Measurements from ENCODE around the gene PCDHGA10. TPM values are rescaled to one million over a fixed set of nuclear protein-coding genes. Genes with fewer than 3 reads are reported as not detected.

Gene PCDHGA10
- under 1 TPM; 0.25 to 0.35 TPM for total RNA-seq
- polyA plus RNA-seq: not detected

- peaks cover 8% of the 10 kb centered on the region for H3K4me1 ChIP-seq (ENCODE audit: insufficient read depth, low read length)
- H3K9me3 ChIP-seq (ENCODE audit: control insufficient read depth in 1 of 2, low read length in 2 of 2): no peaks in the 10 kb centered on the region
- intact Hi-C loops (cut with micrococcal nuclease): loop anchor here (1.0 to 10.0 kb wide), 4 partner anchors 88 to 151 kb away; partner anchors contain the start of gene TAF7
- ChIA-PET CTCF (ENCODE audit: partially characterized antibody) (interaction anchor here (0.7 to 4.6 kb wide), 21 partner anchors 8 to 179 kb away, joined by 3 to 37 read pairs (median 5); partner anchors contain the start of genes PCDHGA11, PCDHGA12, PCDHGA6 and PCDHGB5), POLR2A (ENCODE audit: partially characterized antibody) (interaction anchor here (1.0 to 2.2 kb wide), 4 partner anchors 93 to 151 kb away, joined by 3 to 11 read pairs (median 4); partner anchors contain the start of gene TAF7)
- H3K27me3 ChIP-seq (ENCODE audit: insufficient read depth, low read length): peaks cover 22% of the 10 kb centered on the region
- peak within 1 kb of the TSS; percentile 14 to 51 for H3K4me3 ChIP-seq (ENCODE audit: low read length in 2 of 2)
- Mint-ChIP-seq H3K9me3 (peaks cover 2 to 58% (median 45%) of the 10 kb centered on the region in 8 donors), H3K36me3 (peaks cover 15 to 16% of the 10 kb centered on the region in 2 donors), H3K4me1 (peaks cover 11 to 20% (median 15%) of the 10 kb centered on the region in 4 donors), H3K27me3 (peaks cover 36 to 56% of the 10 kb centered on the region in 2 donors), H3K27ac (peak within 1 kb of the TSS in 5 of 7 donors; percentile 30 to 87 (median 69)), H3K4me3 (peak within 1 kb of the TSS; percentile 81 to 92 (median 89))
- no peaks in the 10 kb centered on the region for H3K36me3 ChIP-seq (ENCODE audit: insufficient read depth, low read length)
- no peak within 1 kb of the TSS for H3K27ac ChIP-seq (ENCODE audit: low read depth, low read length)
- DNase-seq: peak; percentile 53 to 61 (median 59)
Measured at GRCh38 chr5:141412854-141413539, at the start of gene PCDHGA10. Gene PCDHGA10 (plus strand): TSS chr5:141412987. CDS start chr5:141413176, 189 bp downstream.

DNA sequence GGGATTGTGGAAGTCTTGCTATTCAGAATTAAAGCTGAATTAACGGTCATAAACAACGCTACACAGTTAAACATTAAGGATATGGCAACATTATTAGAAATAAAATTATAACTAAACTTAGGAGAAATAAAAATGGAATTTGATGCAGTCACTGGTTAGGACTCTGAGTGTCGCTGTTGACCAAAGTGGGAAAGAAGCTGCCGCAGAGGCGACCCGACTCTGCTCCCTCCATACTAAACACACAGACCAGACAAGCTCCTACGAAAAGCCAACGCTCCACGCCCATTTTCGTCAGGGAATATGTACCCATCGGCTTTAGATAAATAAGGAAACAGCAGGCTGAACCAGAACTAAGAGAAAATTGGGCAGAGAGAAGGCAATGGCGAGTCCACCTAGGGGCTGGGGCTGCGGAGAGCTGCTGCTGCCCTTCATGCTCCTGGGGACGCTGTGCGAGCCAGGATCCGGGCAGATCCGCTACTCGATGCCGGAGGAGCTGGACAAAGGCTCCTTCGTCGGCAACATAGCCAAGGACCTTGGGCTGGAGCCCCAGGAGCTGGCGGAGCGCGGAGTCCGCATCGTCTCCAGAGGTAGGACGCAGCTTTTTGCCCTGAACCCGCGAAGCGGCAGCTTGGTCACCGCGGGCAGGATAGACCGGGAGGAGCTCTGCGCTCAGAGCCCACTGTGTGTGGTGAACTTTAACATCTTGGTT lies 48.7 kb upstream of the PCDHGA10 start, which contains the start of gene PCDHGA5:
Gene PCDHGA5 (plus strand): TSS at position 211 of the 709 bp plus-strand sequence. CDS start 169 bp downstream, at position 380.
- intact Hi-C loops (cut with micrococcal nuclease): no loop called here
- CTCF ChIA-PET (ENCODE audit: partially characterized antibody): no interaction called here
- Mint-ChIP-seq H3K27me3 (peaks cover 43 to 55% of the 10 kb centered on the region in 2 donors), H3K36me3 (peaks cover 9 to 14% of the 10 kb centered on the region in 2 donors), H3K27ac (peak within 1 kb of the TSS in 1 of 7 donors; percentile 51), H3K4me1 (peaks cover 0 to 5% (median 2%) of the 10 kb centered on the region in 4 donors), H3K4me3 (no peak within 1 kb of the TSS), H3K9me3 (peaks cover 5 to 72% (median 67%) of the 10 kb centered on the region in 8 donors)
- no peaks in the 10 kb centered on the region for H3K4me1 ChIP-seq (ENCODE audit: insufficient read depth, low read length)
- H3K9me3 ChIP-seq (ENCODE audit: control insufficient read depth in 1 of 2, low read length in 2 of 2): peaks cover 0 to 4% of the 10 kb centered on the region in 2 donors
- no peak within 1 kb of the TSS for H3K4me3 ChIP-seq (ENCODE audit: low read length in 2 of 2)
- POLR2A ChIA-PET (ENCODE audit: partially characterized antibody): no interaction called here
- H3K27ac ChIP-seq (ENCODE audit: low read depth, low read length): no peak within 1 kb of the TSS
- no peak for DNase-seq
- peaks cover 13% of the 10 kb centered on the region for H3K27me3 ChIP-seq (ENCODE audit: insufficient read depth, low read length)
- H3K36me3 ChIP-seq (ENCODE audit: insufficient read depth, low read length): no peaks in the 10 kb centered on the region

GRCh38 chr5:141366016-141366896 lies 46.5 kb upstream of the PCDHGA10 start:
- peaks cover 5 to 73% (median 56%) of the 10 kb centered on the region in 8 donors for H3K9me3 Mint-ChIP-seq
- peak overlapping the region in 1 of 7 donors; percentile 46 for H3K27ac Mint-ChIP-seq
- Histone ChIP-seq H3K4me1 (ENCODE audit: insufficient read depth, low read length) (peaks cover 6% of the 10 kb centered on the region), H3K27me3 (ENCODE audit: insufficient read depth, low read length) (peaks cover 13% of the 10 kb centered on the region), H3K36me3 (ENCODE audit: insufficient read depth, low read length) (no peaks in the 10 kb centered on the region), H3K27ac (ENCODE audit: low read depth, low read length) (no peak overlapping the region), H3K4me3 (ENCODE audit: low read length in 2 of 2) (no peak overlapping the region), H3K9me3 (ENCODE audit: control insufficient read depth in 1 of 2, low read length in 2 of 2) (peaks cover 0 to 2% of the 10 kb centered on the region in 2 donors)
- intact Hi-C loops (cut with micrococcal nuclease): no loop called here
- CTCF ChIA-PET (ENCODE audit: partially characterized antibody): no interaction called here
- peaks cover 2 to 11% (median 6%) of the 10 kb centered on the region in 4 donors for H3K4me1 Mint-ChIP-seq
- H3K36me3 Mint-ChIP-seq: peaks cover 5 to 9% of the 10 kb centered on the region in 2 donors
- POLR2A ChIA-PET (ENCODE audit: partially characterized antibody): no interaction called here
- H3K4me3 Mint-ChIP-seq: no peak overlapping the region
- peaks cover 47 to 53% of the 10 kb centered on the region in 2 donors for H3K27me3 Mint-ChIP-seq
- no peak for DNase-seq

DNA sequence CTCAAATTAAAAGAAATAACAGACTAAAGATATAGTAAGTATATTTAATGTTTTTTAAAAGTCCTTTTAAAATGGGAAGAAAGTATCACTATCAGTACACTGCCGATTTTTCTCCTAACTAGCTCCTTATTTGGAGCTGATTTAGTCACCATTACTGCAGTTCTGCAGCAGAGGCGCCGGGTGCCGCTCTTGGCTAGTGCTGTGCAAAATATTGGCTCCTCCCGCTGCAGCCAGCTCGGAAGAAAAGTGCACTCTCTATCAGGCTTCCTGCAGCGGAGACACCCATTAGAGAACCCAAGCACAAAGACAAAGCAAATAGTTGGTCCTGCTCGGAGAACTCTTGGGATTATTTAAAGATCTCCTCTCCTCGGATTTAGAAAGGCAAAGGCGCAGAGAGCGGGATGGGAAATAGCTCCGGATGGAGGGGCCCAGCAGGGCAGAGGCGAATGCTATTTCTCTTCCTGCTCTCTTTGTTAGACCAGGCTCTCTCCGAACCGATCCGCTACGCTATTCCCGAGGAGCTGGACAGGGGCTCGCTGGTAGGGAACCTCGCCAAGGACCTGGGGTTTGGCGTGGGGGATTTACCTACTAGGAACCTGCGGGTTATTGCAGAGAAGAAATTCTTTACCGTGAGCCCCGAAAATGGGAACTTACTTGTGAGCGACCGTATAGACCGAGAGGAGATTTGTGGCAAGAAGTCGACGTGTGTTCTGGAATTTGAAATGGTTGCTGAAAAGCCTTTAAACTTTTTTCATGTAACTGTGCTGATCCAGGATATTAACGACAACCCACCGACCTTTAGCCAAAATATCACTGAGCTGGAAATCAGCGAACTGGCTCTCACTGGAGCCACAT lies 42.6 kb upstream of the PCDHGA10 start, which contains the start of gene PCDHGB3:
Gene PCDHGB3 (plus strand): TSS at position 249 of the 855 bp plus-strand sequence. CDS start 153 bp downstream, at position 402.
- ChIA-PET POLR2A (ENCODE audit: partially characterized antibody) (interaction anchor here (0.7 to 0.9 kb wide), 2 partner anchors 50 to 194 kb away, joined by 3 to 4 read pairs; partner anchors contain the start of gene TAF7), CTCF (ENCODE audit: partially characterized antibody) (interaction anchor here (1.1 to 2.5 kb wide), 9 partner anchors 10 to 197 kb away, joined by 3 to 17 read pairs (median 7); partner anchors contain the start of gene PCDHGB4)
- H3K36me3 ChIP-seq (ENCODE audit: insufficient read depth, low read length): no peaks in the 10 kb centered on the region
- peak within 1 kb of the TSS in 1 of 7 donors; percentile 68 for H3K27ac Mint-ChIP-seq
- peaks cover 4 to 11% (median 8%) of the 10 kb centered on the region in 4 donors for H3K4me1 Mint-ChIP-seq
- peaks cover 6% of the 10 kb centered on the region for H3K4me1 ChIP-seq (ENCODE audit: insufficient read depth, low read length)
- H3K27me3 Mint-ChIP-seq: peaks cover 43 to 46% of the 10 kb centered on the region in 2 donors
- peaks cover 2 to 76% (median 53%) of the 10 kb centered on the region in 8 donors for H3K9me3 Mint-ChIP-seq
- H3K27ac ChIP-seq (ENCODE audit: low read depth, low read length): no peak within 1 kb of the TSS
- peaks cover 7 to 8% of the 10 kb centered on the region in 2 donors for H3K36me3 Mint-ChIP-seq
- intact Hi-C loops (cut with micrococcal nuclease): loop anchor here (1.0 kb wide), 2 partner anchors 142 to 194 kb away; no protein-coding TSS in a partner anchor
- peak within 1 kb of the TSS in 1 of 2 donors; percentile 15 for H3K4me3 ChIP-seq (ENCODE audit: low read length in 2 of 2)
- peak within 1 kb of the TSS; percentile 69 to 89 (median 83) for H3K4me3 Mint-ChIP-seq
- no peaks in the 10 kb centered on the region for H3K9me3 ChIP-seq (ENCODE audit: control insufficient read depth in 1 of 2, low read length in 2 of 2)
- peaks cover 20% of the 10 kb centered on the region for H3K27me3 ChIP-seq (ENCODE audit: insufficient read depth, low read length)
- peak in 4 of 5 donors; percentile 30 to 49 (median 37) for DNase-seq

- DNase-seq: no peak
- ChIA-PET CTCF (ENCODE audit: partially characterized antibody) (interaction anchor here (1.0 to 2.5 kb wide), 3 partner anchors 8 to 153 kb away, joined by 3 to 17 read pairs (median 3); no protein-coding TSS in a partner anchor), POLR2A (ENCODE audit: partially characterized antibody) (no interaction called here)
- no peaks in the 10 kb centered on the region for H3K36me3 ChIP-seq (ENCODE audit: insufficient read depth, low read length)
- peaks cover 41 to 42% of the 10 kb centered on the region in 2 donors for H3K27me3 Mint-ChIP-seq
- intact Hi-C loops (cut with micrococcal nuclease): no loop called here
- no peak overlapping the region for H3K4me3 ChIP-seq (ENCODE audit: low read length in 2 of 2)
- peaks cover 6% of the 10 kb centered on the region for H3K4me1 ChIP-seq (ENCODE audit: insufficient read depth, low read length)
- H3K9me3 ChIP-seq (ENCODE audit: control insufficient read depth in 1 of 2, low read length in 2 of 2): no peaks in the 10 kb centered on the region
- H3K9me3 Mint-ChIP-seq: peaks cover 0 to 69% (median 50%) of the 10 kb centered on the region in 8 donors
- peaks cover 4 to 11% (median 8%) of the 10 kb centered on the region in 4 donors for H3K4me1 Mint-ChIP-seq
- H3K36me3 Mint-ChIP-seq: peaks cover 6 to 7% of the 10 kb centered on the region in 2 donors
- peak overlapping the region in 1 of 7 donors; percentile 13 for H3K27ac Mint-ChIP-seq
- no peak overlapping the region for H3K27ac ChIP-seq (ENCODE audit: low read depth, low read length)
- H3K27me3 ChIP-seq (ENCODE audit: insufficient read depth, low read length): peaks cover 18% of the 10 kb centered on the region
- H3K4me3 Mint-ChIP-seq: no peak overlapping the region
Measured at GRCh38 chr5:141371572-141372475, 41.0 kb upstream of the PCDHGA10 start.

All from CD4-positive, alpha-beta memory T cell (primary cell).